T follicular helper cell (primary cell): ENCODE data around the gene TRAF7.
"Not testable (repeated sequence)": the region's sequence is repeated elsewhere in the genome, so short reads cannot be mapped to it uniquely, and the experiment has no call there.

Experiments
- DNase-seq: peaks from one replicate; pipeline ENCODE4 v3.0.0-alpha.2; 2020; ENCODE audit warnings: low read depth

TRAF7 gene

GRCh38 chr16:2122429-2122828, 33.2 kb upstream of the TRAF7 start:
- no peak for DNase-seq

GRCh38 chr16:2122934-2123683, 32.5 kb upstream of the TRAF7 start:
- not testable (repeated sequence) for DNase-seq

GRCh38 chr16:2123706-2124376, 31.7 kb upstream of the TRAF7 start:
- DNase-seq: not testable (repeated sequence)

- not testable (repeated sequence) for DNase-seq
These were observed 31.2 kb upstream of the TRAF7 start for GRCh38 chr16:2124377-2124693.

GRCh38 chr16:2124694-2125444, 30.7 kb upstream of the TRAF7 start:
- not testable (repeated sequence) for DNase-seq

GRCh38 chr16:2125609-2126008, 30.0 kb upstream of the TRAF7 start:
- not testable (repeated sequence) for DNase-seq

GRCh38 chr16:2126161-2126743, 29.3 kb upstream of the TRAF7 start:
- not testable (repeated sequence) for DNase-seq

- DNase-seq: not testable (repeated sequence)
These were observed 28.5 kb upstream of the TRAF7 start for GRCh38 chr16:2126928-2127556.

- DNase-seq: not testable (repeated sequence)
These were observed 27.8 kb upstream of the TRAF7 start for GRCh38 chr16:2127630-2128280.

- not testable (repeated sequence) for DNase-seq
These were observed 26.3 kb upstream of the TRAF7 start for GRCh38 chr16:2129251-2129650.

- not testable (repeated sequence) for DNase-seq
These were observed 25.6 kb upstream of the TRAF7 start for GRCh38 chr16:2129890-2130447.

- DNase-seq: not testable (repeated sequence)
These were observed 21.8 kb upstream of the TRAF7 start for GRCh38 chr16:2133797-2134196.

- not testable (repeated sequence) for DNase-seq
These were observed 20.5 kb upstream of the TRAF7 start for GRCh38 chr16:2135071-2135470.

- peak; percentile 97 for DNase-seq
These were observed 19.7 kb upstream of the TRAF7 start, which contains the start of gene PKD1 for GRCh38 chr16:2135770-2136490. Gene PKD1, minus strand, starts transcription at chr16:2135898. Its CDS starts 209 bp downstream, at chr16:2135689.

GRCh38 chr16:2142942-2143877, 12.4 kb upstream of the TRAF7 start:
- DNase-seq: no peak

- no peak for DNase-seq
These were observed 11.6 kb upstream of the TRAF7 start for GRCh38 chr16:2143878-2144485.

GRCh38 chr16:2145843-2146242, 9.7 kb upstream of the TRAF7 start:
- no peak for DNase-seq

GRCh38 chr16:2147378-2147777, 8.2 kb upstream of the TRAF7 start:
- DNase-seq: no peak
